Stimulated activated CD8-positive, alpha-beta memory T cell treated with anti-CD3 and anti-CD28 coated beads, Interleukin-4, amount 100 ng/mL, for 48 hours (primary cell): Measurements from ENCODE around the gene DPY19L3.
"Not testable (repeated sequence)": the region's sequence is repeated elsewhere in the genome, so short reads cannot be mapped to it uniquely, and the experiment has no call there.

Experiments
- DNase-seq: peaks from one replicate; pipeline ENCODE4 v3.0.0-alpha.2; 2020

DPY19L3 gene, protein sequence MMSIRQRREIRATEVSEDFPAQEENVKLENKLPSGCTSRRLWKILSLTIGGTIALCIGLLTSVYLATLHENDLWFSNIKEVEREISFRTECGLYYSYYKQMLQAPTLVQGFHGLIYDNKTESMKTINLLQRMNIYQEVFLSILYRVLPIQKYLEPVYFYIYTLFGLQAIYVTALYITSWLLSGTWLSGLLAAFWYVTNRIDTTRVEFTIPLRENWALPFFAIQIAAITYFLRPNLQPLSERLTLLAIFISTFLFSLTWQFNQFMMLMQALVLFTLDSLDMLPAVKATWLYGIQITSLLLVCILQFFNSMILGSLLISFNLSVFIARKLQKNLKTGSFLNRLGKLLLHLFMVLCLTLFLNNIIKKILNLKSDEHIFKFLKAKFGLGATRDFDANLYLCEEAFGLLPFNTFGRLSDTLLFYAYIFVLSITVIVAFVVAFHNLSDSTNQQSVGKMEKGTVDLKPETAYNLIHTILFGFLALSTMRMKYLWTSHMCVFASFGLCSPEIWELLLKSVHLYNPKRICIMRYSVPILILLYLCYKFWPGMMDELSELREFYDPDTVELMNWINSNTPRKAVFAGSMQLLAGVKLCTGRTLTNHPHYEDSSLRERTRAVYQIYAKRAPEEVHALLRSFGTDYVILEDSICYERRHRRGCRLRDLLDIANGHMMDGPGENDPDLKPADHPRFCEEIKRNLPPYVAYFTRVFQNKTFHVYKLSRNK

DNA sequence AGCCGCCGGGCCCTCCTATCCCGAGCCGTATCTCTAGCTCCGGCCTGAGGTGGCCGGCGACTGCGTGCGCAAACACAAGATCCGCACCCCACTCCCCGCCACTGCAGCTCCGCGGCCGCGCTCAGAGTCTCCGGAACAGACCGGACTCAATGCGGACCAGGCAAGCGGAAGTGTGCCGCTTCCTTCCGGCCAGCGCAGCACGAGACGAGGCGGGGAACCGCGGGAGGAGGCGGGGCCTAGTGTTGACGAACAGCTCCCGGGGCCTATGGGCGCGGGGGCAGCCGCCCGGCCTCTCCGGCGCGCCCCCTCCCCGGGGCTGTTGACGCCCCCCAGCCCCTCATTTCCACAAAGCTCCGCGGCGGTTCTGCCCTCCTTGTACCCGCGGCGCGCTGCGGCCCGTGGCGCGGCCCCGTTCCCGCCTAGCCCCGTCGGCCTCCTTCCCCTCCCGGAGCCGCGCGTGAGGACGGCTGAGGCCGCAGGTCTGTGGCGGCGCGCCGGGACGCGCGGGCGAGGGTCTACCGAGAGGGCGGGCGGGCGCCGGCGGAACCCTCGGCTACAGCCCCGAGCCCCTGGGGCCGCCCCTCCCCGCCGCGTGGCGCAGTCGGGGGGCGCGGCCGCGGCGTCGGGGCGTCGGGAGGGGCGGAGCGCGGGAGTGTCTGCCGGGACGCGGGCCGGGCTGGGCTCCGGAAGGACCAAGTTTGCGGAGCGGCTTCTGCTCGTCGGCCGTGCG, at the start of gene DPY19L3:
DPY19L3 (plus strand) TSS at position 340 of the 730 bp plus-strand sequence. CDS start 2,484 bp downstream, outside the sequence.
- DNase-seq = peak; percentile 95

DNA sequence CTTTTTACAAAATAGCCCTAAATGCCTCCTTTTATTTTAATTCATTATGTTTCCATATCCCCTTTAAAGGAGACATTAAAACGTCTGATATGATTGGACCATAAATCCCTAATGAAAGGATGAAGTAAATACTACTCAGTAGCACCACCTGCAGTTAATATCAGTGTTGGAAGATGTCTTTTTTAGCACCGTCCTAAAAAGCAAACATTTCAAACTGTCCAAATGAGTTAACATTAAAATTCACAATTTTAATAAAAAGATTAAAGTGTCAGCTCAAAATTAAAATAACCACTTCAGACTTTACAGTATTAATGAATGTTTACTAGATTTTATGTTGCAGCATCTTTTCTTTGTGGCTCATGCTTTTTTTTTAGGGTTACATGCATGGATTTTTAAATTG, 47.9 kb upstream of the DPY19L3 start:
- no peak for DNase-seq

DNA sequence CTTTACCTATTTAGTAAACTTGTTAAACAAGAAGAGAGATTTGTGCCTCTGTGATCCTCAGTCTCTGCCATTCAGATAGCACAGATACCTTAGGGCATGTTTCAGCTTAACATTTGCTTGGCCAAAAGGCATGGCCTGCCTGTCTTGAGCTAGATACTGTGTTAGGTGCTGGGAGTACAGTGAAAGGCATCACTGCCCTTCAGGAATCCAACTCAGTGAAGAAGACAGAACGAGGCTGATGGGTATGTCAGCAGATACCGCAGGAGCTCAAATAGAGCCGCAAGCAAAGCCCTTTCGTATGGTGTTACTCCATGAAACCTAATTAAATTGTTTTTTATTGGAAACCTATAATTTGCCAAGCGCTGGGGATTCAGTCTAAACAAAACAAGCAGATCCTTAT, 47.2 kb upstream of the DPY19L3 start:
- DNase-seq = no peak

DNA sequence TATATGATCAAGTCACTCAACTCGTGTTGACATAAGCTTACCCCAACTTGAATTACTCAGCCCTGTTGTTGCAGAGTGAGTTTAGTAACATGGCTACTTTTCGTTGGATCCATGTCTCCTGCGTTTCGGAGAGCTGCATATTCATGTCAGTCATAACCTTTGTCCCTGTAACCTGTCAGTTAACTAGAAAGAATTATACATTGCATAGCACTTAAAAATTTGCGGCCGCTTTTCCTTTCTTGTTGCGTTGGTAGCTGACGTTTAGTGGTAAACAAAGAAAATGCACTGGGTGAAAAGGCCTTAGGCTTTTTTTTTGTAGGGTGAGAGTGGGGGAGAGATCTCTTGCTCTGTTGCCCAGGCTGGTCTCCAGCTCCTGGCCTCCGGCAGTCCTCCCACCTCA, 46.0 kb upstream of the DPY19L3 start:
- no peak for DNase-seq

DNA sequence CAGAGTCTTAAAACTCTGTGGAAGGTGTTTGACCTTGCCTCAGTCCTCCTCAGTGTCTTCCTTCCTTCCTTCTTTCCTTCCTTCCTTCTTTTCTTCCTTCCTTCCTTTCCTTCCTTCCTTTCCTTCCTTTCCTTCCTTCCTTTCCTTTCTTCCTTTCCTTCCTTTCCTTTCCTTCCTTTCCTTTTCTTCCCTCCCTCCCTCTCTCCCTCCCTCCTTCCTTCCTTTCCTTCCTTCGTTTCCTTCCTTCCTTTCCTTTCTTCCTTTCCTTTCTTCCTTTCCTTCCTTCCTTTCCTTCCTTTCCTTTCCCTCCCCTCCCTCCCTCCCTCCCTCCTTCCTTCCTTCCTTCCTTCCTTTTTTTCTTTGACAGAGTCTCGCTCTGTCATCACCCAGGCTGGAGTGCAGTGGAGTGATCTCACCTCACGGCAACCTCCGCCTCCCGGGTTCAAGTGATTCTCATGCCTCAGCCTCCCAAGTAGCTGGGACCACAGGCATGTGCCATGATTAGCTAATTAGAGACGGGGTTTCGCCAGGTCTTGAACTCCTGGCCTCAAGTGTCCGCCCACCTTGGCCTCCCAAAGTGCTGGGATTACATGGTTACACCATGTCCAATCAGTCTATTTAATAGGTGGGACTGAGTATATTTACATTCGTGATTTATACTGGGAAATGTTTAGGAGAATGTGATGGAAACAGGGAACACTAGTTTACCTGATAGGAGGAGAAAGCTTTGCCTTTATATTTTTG, 43.8 kb upstream of the DPY19L3 start:
- DNase-seq = no peak

DNA sequence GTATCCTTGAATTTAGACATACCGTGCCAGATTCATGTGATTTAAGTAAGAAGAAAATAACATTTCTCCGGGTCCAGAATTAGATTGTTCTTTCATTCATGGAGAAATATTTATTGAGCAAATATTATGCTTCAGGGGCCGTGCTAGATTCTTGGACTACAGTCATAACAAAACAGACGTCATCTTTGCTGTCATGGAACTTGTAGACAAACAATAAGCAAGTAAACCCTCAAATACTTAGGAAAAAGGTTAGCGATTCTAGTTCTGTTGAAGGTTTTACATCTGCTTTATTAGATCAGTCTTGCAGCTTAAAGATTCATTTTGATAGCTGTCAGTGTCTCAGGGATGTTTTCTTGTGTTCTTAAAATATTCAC, 43.3 kb upstream of the DPY19L3 start:
- DNase-seq = no peak

DNA sequence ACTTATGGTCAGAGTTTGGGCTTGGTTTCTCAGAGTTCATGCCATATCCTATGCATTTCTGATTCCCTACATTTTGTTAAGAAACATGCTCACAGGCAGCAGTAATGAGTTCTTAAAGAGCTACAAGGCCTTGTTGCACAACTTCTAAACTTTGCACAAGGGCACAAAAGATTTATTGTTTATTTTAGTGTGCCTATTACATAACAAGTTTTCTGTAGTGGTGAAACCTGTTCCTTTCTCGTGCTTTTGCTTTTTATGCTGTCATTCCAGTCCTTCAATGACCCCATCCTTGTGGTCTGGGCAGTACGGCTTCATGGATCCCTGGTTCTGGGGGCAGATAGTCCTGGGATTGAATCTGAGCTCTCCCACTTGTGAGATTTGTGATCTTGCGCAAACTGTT, 42.4 kb upstream of the DPY19L3 start:
- DNase-seq = no peak

DNA sequence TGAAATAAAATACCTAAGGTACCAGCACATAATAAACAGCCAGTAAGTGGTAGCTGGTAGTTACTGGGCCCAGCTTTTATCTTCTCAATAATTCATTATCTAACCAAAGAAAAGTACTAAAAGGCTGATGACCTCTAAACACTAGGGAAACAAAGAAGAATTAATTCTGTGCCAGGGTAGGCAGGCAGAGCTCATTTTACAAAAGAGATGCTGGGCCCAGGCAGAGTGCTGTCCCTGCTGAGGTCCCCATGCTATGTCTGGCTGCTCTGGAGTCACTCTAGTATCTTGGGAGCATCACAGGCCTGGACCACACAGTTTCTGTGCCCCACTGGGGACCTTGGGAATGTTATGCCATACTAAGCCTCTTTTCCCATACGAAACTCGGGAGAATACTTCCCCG, 41.9 kb upstream of the DPY19L3 start:
- no peak for DNase-seq

DNA sequence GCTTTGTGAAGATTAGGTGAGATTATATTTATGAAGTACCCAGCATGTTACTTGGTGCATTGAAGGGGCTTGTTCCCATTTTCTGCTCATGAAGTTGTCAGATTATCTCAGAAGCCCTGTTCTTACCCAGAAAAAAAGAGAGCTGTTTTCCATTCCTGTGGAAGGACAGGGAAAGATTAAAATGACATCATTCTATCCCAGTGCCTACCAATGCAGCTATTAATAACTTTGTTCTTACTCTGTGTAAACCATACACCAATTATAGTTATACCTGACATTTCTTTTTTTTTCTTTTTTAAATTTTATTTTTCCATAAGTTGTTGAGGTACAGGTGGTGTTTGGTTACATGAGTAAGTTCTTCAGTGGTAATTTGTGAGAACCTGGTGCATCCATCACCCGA, 41.5 kb upstream of the DPY19L3 start:
- no peak for DNase-seq

DNA sequence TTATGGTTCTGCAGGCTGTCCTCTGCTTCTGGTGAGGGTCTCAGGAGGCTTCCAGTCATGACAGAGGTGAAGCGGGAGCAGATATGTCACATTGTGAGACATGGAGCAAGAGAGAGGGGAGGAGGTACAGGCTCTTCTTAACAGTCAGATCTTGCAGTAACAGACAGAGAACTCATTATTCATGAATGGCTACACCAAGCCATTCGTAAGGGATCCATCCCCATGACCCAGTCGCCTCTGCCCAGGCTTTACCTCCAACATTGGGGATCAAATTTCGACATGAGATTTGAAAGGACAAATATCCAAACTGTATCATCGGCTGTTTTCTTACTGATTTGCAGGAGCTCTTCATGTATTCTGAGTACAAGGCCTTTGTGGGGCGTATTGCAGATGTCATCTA, 38.5 kb upstream of the DPY19L3 start:
- DNase-seq = no peak

DNA sequence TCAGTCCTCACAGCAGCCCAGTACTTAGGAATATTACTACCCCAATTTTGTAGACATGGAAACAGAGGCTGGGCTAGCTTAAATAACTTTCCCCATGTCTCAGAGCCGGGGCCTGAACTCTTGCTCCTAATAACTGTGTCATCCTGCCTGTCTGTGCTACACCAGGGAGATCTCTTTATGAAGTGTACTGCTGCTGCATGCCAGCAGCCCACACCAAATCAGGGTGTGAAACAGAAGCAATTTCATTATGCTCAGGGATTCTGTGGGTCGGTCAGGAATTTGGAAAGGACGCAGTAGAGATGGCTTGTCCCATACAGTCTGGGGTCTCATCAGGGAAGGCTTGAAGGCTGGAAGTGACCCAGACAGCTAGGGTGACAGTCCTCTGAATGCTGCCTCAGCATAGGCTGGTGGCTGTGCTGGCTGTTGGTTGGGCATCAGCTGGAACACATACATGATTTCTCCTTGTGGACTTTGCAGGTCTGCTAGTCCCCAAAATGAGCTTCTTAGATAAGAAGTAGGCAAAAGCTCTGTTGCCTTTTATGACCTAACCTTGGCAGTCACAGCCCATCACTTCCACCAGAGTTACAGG, 37.5 kb upstream of the DPY19L3 start:
- no peak for DNase-seq

DNA sequence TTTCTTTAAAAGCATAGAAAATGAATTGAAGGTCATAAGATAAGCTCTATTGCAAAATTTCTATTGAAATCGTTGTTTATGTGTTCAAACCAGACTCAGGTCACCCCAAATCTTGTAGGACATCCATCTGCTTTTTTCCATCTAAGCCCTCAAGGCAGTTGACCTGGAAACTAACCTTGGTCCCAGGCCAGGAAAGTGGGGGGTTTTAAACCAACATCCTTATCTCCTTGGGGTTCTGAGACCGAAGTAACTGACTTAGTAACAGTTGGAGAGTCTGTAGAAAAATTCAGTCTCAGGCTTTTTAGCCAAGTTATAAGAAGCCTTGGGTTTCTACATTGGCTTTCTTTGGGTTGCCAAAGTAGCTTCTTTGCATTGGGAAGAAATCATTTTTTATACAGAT, 36.8 kb upstream of the DPY19L3 start:
- no peak for DNase-seq

DNA sequence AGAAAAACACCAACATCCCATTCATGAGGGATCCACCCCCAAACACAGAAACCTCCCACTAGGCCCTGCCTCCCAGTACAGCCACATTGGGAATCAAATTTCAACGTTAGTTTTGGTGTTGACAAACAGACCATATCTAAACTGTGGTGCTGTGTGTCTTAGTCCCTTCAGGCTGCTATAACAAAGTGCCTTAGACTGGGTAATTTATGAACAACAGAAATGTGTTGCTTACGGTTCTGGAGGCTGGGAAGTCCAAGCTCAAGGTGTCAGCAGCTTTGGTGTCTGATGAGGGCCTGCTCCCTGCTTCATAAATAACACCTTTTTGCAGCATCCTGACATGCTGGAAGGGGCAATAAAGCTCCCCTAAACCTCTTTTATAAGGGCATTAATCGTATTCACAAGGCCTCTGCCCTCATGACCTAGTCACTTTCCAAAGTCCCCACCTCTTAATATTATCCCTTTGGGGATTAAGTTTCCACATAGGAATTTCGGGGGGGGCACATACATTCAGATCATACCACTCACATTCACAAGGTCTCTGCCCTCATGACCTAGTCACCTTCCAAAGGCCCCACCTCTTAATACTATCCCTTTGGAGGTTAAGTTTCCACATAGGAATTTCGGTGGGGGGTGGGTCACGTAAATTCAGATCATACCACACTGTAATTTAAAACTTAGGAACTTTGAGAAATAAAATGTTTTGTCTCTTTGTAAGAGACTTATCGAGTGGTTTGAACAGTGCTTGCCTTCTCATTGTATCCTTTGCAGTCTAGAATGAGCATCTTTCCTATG, 32.6 kb upstream of the DPY19L3 start:
- DNase-seq = no peak

DNA sequence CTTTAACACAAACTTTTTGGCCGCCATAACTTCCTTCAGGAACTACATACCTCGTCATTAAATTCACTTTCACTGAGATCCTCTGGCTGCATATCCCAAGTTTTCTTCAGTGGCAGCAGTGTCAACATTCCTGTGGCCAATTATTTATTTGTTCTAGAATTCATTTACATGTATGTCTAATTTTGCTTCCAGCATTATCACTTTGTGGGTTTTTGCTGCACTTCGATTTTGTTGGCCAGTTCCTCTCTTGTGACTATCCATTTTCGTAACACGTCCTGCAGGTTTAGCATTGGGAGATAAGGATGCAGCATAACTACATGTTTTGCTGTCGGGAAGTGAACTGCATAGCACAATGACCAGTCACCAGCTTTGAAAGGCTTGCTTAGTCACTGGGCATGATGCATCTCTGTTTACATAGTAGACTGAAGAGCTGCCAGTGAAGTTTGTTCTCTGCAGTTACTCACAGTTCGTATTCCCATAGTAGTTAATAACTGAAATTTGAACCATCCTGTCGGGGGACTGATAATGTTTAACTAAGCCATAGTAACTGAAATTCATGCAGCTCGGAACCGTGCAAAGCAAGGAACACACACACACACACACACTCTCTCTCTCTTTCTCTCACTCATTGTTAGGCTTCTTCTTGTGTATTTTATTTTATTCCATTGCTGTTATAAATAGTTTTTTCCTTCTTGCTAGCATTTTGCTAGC, 31.8 kb upstream of the DPY19L3 start:
- no peak for DNase-seq

DNA sequence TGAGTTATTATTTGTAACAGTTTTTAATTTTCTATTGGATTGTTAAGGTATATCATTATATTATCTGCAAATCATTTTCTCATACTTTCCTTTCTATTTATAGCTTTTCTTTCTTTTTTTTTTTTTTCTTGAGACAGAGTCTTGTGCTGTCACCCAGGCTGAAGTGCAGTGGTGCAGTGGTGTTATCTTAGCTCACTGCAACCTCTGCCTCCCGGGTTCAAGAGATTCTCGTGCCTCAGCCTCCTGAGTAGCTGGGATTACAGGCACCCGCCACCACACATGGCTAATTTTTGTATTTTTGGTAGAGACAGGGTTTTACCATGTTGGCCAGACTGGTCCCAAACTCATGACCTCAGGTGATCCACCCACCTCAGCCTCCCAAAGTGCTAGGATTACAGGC, 31.2 kb upstream of the DPY19L3 start:
- not testable (repeated sequence) for DNase-seq

DNA sequence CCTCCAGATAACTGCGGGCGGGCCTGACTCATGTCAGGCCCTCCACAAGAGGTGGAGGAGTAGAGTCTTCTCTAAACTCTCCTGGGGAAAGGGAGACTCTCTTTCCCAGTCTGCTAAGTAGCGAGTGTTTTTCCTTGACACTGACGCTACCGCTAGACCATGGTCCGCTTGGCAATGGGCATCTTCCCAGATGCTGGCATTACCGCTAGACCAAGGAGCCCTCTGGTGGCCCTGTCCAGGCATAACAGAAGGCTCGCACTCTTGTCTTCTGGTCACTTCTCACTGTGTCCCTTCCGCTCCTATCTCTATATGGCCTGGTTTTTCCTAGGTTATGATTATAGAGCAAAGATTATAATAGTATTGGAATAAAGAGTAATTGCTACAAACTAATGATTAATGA, 28.5 kb upstream of the DPY19L3 start:
- not testable (repeated sequence) for DNase-seq

DNA sequence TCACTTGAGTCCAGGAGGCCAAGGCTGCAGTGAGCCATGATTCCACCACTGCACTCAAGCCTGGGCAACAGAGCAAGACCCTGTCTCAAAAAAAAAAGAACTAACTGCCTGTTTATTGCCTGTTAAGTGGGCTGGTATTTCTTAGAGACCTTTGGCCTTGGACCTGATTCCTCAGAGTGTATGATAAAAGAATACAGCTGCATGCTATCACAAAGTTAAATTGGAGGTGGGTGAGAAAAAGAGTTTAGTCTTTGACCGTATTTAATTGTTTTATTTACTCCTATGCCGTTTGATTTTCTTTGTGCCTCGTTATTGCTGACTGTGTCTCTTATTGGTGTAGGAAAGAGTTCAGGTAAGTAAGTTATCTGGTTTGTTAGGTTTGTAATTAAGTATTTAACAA, 25.3 kb upstream of the DPY19L3 start:
- no peak for DNase-seq

DNA sequence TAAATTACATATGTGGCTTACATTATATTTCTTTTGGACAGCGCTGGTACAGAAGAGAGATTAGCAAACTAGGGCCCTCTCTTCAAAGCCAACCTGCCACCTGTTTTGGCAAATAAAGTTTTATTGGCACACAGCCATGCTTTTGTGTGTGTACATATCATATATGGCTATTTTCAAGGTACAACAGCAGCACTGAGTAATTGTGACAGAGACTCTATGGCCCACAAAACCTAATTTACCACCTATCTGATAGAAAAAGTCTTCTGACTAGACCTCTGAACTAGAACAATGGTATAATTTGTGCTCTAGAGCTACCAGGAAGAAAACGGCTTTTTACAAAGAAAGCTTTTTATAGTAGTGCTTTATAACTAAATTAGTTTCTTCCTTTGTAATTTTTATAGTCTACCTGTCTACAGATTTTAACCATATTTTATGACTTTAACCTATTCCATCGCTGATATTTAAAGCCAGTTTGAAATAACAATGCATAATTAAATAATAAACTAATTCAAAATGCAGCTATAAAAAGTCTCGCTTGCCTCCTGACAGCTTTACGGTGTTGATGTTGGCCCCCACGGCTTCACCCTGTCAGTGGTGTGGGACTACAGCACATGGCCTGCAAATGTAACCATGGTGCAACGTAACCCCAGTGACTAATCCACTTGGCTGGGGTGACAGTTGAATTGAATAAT, 17.7 kb upstream of the DPY19L3 start:
- no peak for DNase-seq

DNA sequence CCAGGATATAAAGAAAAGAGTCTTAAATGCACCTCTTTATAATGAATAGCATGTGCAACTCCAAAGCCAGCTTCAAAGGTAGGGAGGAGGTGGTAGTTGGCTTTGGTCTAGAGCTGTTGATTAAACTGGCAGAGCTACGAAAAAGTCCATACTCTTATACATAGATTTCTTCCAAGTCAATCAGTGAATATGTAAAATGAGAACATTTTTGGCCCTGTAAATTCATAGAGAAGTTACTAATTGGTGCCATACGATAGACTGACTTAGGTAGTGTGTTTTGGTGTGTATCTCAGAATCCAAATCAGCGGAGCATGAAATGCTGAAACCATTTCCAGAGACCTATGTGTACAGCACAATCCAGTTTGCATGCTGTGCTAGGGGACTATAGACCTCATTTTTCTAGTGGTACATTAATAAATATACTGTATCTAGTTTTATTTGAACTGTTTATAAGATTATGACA, 17.1 kb upstream of the DPY19L3 start:
- no peak for DNase-seq

DNA sequence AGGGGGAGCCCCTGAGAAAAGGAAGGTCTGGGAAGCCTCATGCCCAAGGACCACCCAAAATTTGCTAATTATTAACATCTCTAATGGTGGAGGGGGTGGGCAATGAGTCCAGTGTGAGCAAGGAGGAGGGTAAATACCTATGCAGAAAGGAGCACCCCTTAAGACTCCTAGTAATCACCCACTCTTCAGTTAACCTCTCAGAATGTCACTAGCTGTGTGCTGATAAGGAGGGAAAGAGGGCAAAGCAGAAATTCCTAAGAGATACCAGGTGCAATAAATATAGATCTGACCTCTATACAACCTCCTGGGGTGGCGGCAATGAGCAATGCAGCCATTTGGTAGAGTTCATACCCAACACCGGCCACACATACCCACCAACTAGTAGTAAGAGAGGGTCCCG, 12.7 kb upstream of the DPY19L3 start:
- no peak for DNase-seq
